SU-DHL-6 (cell line): ENCODE results near the gene SETBP1.

ENCODE experiments used
- H2AFZ ChIP-seq: fragments of 200-600 bp; sonication (generic); 2 replicates; pipeline ENCODE4 v1.6.1; 2014; ENCODE audit warnings: low read depth, mild to moderate bottlenecking, moderate library complexity, mixed read lengths, antibody characterized with exemption, low read length; ENCODE audit not compliant: severe bottlenecking
- H3F3A ChIP-seq: fragments of 200-600 bp; shearing (Covaris generic); 2 replicates; pipeline ENCODE4 v1.6.0; 2016; ENCODE audit warnings: antibody characterized with exemption, mild to moderate bottlenecking; ENCODE audit not compliant: insufficient read depth
- H3K27ac ChIP-seq: fragments of 200-600 bp; sonication (generic); 2 replicates; pipeline ENCODE4 v1.5.1; 2016; ENCODE audit warnings: low read depth, mild to moderate bottlenecking, low read length, moderate library complexity, mixed read lengths
- H3K27me3 ChIP-seq: fragments of 200-600 bp; sonication (generic), shearing (Covaris generic); 2 replicates; pipeline ENCODE4 v1.6.0; 2014; ENCODE audit warnings: mild to moderate bottlenecking, low read length
- H3K36me3 ChIP-seq: fragments of 200-600 bp; sonication (generic); 2 replicates; pipeline ENCODE4 v1.6.1; 2014; ENCODE audit warnings: mild to moderate bottlenecking, low read length, mixed read lengths
- H3K4me2 ChIP-seq: fragments of 300-600, 200-600 bp; shearing (Covaris generic), sonication (generic); 2 replicates; pipeline ENCODE4 v1.6.0; 2014; ENCODE audit warnings: low read length, low read depth, mild to moderate bottlenecking; ENCODE audit not compliant: poor library complexity, severe bottlenecking
- H3K4me3 ChIP-seq: fragments of 200-600 bp; sonication (generic); 2 replicates; pipeline ENCODE4 v1.5.1; 2014; ENCODE audit warnings: antibody characterized with exemption, low read length, mild to moderate bottlenecking, mixed read lengths; ENCODE audit not compliant: insufficient read depth, poor library complexity, severe bottlenecking
- H3K79me2 ChIP-seq: fragments of 200-600 bp; sonication (generic); 2 replicates; pipeline ENCODE4 v1.6.1; 2014; ENCODE audit warnings: mild to moderate bottlenecking, low read length, moderate library complexity; ENCODE audit not compliant: insufficient read depth
- H3K9ac ChIP-seq: fragments of 200-600 bp; sonication (generic); 2 replicates; pipeline ENCODE4 v1.7.0; 2014; ENCODE audit warnings: mild to moderate bottlenecking, low read length
- H3K9me2 ChIP-seq: fragments of 200-600 bp; sonication (generic); replicated peaks from 2 replicates; pipeline ENCODE4 v1.6.1; 2014; ENCODE audit warnings: low read length; ENCODE audit not compliant: insufficient read depth
- H3K9me3 ChIP-seq: fragments of 200-600 bp; sonication (generic); 2 replicates; pipeline ENCODE4 v1.6.1; 2014; ENCODE audit warnings: low read length, mixed read lengths; ENCODE audit not compliant: insufficient read depth
- H4K20me1 ChIP-seq: fragments of 200-600 bp; sonication (generic); 2 replicates; pipeline ENCODE4 v1.6.1; 2014; ENCODE audit warnings: low read depth, mild to moderate bottlenecking, antibody characterized with exemption, low read length, moderate library complexity, mixed read lengths
- CTCF ChIP-seq: fragments of 200-600 bp; sonication (generic); IDR thresholded peaks from one replicate; pipeline ENCODE4 v1.5.1; 2017; ENCODE audit warnings: antibody characterized with exemption, mild to moderate bottlenecking, low read length, moderate library complexity; ENCODE audit not compliant: insufficient read depth, poor library complexity, severe bottlenecking
- EZH2phosphoT487 ChIP-seq: fragments of 200-600 bp; sonication (generic), shearing (Covaris generic); conservative IDR thresholded peaks from 2 replicates; pipeline ENCODE4 v1.6.1; 2018; ENCODE audit warnings: mild to moderate bottlenecking, antibody characterized with exemption, low read length, moderate library complexity, mixed read lengths

The SETBP1 gene

GRCh38 chr18:44686156-44686555 lies 5.5 kb downstream of the SETBP1 start:
- Histone ChIP-seq H3K27ac (no peak overlapping the region), H3K9ac (no peak overlapping the region), H3K36me3 (no peaks in the 10 kb centered on the region), H2AFZ (no peak overlapping the region), H3K9me2 (no peaks in the 10 kb centered on the region), H3K4me3 (no peak overlapping the region), H3K9me3 (no peaks in the 10 kb centered on the region), H3K79me2 (no peaks in the 10 kb centered on the region), H3F3A (no peaks in the 10 kb centered on the region; the same call in 1 of the 2 replicates), H3K4me2 (no peak overlapping the region), H4K20me1 (no peaks in the 10 kb centered on the region), H3K27me3 (no peaks in the 10 kb centered on the region)
- no peak for TF ChIP-seq EZH2phosphoT487
- TF ChIP-seq CTCF = no peak

- H3F3A ChIP-seq = no peaks in the 10 kb centered on the region; the same call in 1 of the 2 replicates
- no peak overlapping the region for H3K4me2 ChIP-seq
- no peak overlapping the region for H2AFZ ChIP-seq
- no peaks in the 10 kb centered on the region for H3K79me2 ChIP-seq
- no peak overlapping the region for H3K4me3 ChIP-seq
- no peaks in the 10 kb centered on the region for H3K27me3 ChIP-seq
- no peaks in the 10 kb centered on the region for H3K9me2 ChIP-seq
- H3K9ac ChIP-seq = no peak overlapping the region
- TF ChIP-seq EZH2phosphoT487 (no peak), CTCF (no peak)
- no peaks in the 10 kb centered on the region for H3K9me3 ChIP-seq
- no peak overlapping the region for H3K27ac ChIP-seq
- H4K20me1 ChIP-seq = no peaks in the 10 kb centered on the region
- no peaks in the 10 kb centered on the region for H3K36me3 ChIP-seq
These were observed 6.7 kb downstream of the SETBP1 start for GRCh38 chr18:44687421-44687820.

- no peaks in the 10 kb centered on the region for H3K79me2 ChIP-seq
- no peak overlapping the region for H3K27ac ChIP-seq
- H3K9me3 ChIP-seq = no peaks in the 10 kb centered on the region
- H3K9me2 ChIP-seq = no peaks in the 10 kb centered on the region
- no peak overlapping the region for H3K4me2 ChIP-seq
- H3K27me3 ChIP-seq = no peaks in the 10 kb centered on the region
- H2AFZ ChIP-seq = no peak overlapping the region
- H3K4me3 ChIP-seq = no peak overlapping the region
- no peaks in the 10 kb centered on the region for H3K36me3 ChIP-seq
- TF ChIP-seq CTCF = no peak
- no peak for TF ChIP-seq EZH2phosphoT487
- no peaks in the 10 kb centered on the region for H4K20me1 ChIP-seq
- no peak overlapping the region for H3K9ac ChIP-seq
- no peaks in the 10 kb centered on the region for H3F3A ChIP-seq
These were observed 9.0 kb downstream of the SETBP1 start for GRCh38 chr18:44689736-44690135.
